ENCODE data around the gene WDR45.

DNA sequence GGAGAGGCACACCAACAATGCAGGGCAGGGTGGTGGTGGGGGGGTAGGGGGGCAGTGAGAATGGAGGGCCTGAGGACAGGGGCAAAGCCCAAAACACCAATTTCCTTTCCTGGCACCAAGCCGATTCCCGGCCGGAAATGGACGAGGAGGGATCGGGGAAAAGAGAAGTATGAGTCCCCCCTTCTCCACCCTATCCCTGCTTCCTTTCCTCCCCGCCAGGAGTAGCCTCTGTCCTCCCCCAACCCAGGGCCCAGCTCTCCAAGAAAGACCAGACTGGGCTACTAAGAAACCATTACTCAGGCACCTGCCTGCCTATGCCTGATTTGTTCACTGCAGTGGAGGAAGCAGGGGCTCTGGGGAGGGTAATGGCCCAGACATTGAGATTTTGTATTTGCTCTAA is 20.5 kb downstream of the WDR45 start:
- TF ChIP-seq, protein P1, sequence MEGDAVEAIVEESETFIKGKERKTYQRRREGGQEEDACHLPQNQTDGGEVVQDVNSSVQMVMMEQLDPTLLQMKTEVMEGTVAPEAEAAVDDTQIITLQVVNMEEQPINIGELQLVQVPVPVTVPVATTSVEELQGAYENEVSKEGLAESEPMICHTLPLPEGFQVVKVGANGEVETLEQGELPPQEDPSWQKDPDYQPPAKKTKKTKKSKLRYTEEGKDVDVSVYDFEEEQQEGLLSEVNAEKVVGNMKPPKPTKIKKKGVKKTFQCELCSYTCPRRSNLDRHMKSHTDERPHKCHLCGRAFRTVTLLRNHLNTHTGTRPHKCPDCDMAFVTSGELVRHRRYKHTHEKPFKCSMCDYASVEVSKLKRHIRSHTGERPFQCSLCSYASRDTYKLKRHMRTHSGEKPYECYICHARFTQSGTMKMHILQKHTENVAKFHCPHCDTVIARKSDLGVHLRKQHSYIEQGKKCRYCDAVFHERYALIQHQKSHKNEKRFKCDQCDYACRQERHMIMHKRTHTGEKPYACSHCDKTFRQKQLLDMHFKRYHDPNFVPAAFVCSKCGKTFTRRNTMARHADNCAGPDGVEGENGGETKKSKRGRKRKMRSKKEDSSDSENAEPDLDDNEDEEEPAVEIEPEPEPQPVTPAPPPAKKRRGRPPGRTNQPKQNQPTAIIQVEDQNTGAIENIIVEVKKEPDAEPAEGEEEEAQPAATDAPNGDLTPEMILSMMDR (IDR thresholded peaks at IDR 0.05 in 8 of 11, conservative IDR thresholded peaks at IDR 0.05 in 3 of 11), result no peak
- TF ChIP-seq POLR2A (IDR thresholded peaks at IDR 0.05), result no peak
